ENCODE results near the gene PPRC1.

PPRC1 gene

GRCh38 chr10:102191956-102192355 lies 59.1 kb downstream of the PPRC1 start:
- DNase-seq, result no peak

GRCh38 chr10:102195296-102195870 lies 62.5 kb downstream of the PPRC1 start:
- no peak for DNase-seq

- no peak for DNase-seq
Observed at GRCh38 chr10:102196893-102197292, 64.1 kb downstream of the PPRC1 start.

DNA sequence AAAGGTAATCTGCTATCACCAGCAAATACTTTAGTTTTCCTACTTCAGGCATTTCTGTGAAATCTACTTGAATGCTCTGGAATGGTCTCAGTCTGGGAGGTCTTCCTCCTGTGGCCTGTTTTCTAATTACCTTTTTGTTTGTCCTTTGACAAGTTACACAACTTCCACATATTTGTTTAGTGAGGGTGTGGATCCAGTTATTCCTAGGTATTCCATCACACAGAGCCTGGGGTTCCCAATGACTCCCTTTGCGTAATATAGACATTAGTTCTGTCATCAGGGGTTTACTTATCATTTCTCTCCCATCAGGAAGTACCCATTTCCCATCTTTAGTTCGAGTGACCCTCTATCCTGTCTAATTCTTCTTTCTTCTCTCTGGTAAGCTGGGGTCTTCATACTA lies 65.2 kb downstream of the PPRC1 start:
- no peak for DNase-seq
